MM.1S (cell line): ENCODE results near the gene LRRC10.

Experiments used
- CTCF ChIP-seq: fragments of 300-600 bp; sonication (generic); IDR thresholded peaks from 2 replicates; pipeline ENCODE4 v1.5.1; 2016; ENCODE audit warnings: antibody characterized with exemption, low read length, mixed read lengths
- EZH2 ChIP-seq: fragments of 300-600 bp; sonication (generic); optimal IDR thresholded peaks from 2 replicates; pipeline ENCODE3; 2017; ENCODE audit warnings: low read depth, mild to moderate bottlenecking, antibody characterized with exemption, low read length, mixed read lengths
- EZH2phosphoT487 ChIP-seq: fragments of 300-600 bp; sonication (generic); IDR thresholded peaks from 2 replicates; pipeline ENCODE4 v1.6.1; 2018; ENCODE audit warnings: antibody characterized with exemption, low read length

GRCh38 chr12:69645031-69645430, 34.3 kb upstream of the LRRC10 start:
- no peak for TF ChIP-seq EZH2
- no peak for TF ChIP-seq CTCF
- TF ChIP-seq EZH2phosphoT487: no peak
